GM21717 (cell line): ENCODE results near the gene DCXR.
"Not testable (repeated sequence)": the region's sequence is repeated elsewhere in the genome, so short reads cannot be mapped to it uniquely, and the experiment has no call there.

Experiments used
- ATAC-seq: cut with Tn5 transposase; IDR thresholded peaks from one replicate; pipeline ENCODE4 v1.9.1; 2021; ENCODE audit warnings: mild to moderate bottlenecking, moderate library complexity; ENCODE audit not compliant: unreplicated experiment

Gene DCXR

GRCh38 chr17:82042649-82043048 is 5.2 kb upstream of the DCXR start:
- ATAC-seq, result no peak

DNA sequence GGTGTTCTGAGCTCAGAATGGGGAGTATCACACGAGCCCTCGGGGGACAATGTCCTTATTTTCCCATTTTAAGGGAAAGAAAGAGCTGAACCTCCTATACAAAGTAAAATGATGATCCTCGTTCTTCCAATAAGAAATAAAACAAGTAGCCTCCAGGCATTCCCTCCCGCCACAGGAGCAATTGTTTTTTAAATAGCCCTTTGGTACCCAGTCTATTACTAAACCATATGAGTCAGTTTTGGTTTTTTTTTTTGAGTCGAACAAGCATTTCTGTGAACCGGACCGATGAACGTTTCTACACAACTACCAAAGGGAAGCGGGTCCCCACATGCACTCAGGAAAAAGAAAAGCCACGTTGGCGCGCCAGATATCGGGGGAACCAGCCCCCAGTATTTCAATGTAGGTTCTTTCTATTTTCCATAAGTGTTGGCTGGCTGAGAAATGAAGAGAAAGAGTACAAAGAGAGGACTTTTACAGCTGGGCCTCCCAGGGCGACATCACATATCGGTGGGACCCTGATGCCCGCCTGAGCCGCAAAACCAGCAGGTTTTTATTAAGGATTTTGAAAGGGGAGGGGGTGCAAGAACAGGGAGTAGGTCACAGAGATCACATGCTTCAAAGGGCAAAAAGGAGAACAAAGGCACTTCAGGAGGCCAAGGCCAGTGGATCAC is 3.8 kb upstream of the DCXR start:
- ATAC-seq, result no peak

DNA sequence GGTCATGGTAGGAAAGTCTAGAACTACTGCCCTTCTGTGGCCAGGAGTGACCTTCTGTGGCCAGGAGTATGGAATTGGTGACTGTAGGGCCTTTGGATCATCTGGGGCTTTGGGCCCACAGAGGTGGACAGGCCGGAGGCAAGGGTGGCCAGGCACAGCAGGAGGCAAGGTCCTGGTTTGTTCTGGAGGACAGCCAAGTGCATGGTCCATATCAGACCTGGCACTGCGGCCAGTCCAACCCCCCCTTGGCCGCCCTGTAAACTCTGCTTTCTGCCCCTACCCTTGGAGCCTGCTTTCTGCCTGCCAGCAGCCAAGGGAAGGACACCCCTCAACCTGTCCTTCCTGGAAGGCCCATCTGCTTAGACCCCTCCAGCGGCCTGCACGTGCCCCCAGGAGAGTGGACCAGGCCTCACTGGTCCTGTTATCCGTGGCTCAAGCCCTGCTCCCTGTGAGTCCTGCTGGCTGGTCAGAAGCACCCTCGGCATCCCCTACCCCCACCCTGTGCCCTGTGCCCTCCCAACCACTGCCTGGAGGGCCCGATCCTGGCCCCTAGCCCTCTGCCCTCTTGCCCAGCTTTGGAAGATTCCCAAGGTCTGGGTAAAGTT is 2.3 kb upstream of the DCXR start:
- ATAC-seq, result no peak

- ATAC-seq, result not testable (repeated sequence)
Measured at GRCh38 chr17:82038796-82039409, 1.4 kb upstream of the DCXR start.

- no peak for ATAC-seq
Measured at GRCh38 chr17:82037889-82038195, 345 bp upstream of the DCXR start.

- ATAC-seq, result no peak
Measured at GRCh38 chr17:82036634-82037091, 834 bp downstream of the DCXR start.

GRCh38 chr17:82035956-82036633 is 1.4 kb downstream of the DCXR start:
- ATAC-seq, result no peak

GRCh38 chr17:82035488-82035887 is 2.0 kb downstream of the DCXR start:
- ATAC-seq, result no peak

DNA sequence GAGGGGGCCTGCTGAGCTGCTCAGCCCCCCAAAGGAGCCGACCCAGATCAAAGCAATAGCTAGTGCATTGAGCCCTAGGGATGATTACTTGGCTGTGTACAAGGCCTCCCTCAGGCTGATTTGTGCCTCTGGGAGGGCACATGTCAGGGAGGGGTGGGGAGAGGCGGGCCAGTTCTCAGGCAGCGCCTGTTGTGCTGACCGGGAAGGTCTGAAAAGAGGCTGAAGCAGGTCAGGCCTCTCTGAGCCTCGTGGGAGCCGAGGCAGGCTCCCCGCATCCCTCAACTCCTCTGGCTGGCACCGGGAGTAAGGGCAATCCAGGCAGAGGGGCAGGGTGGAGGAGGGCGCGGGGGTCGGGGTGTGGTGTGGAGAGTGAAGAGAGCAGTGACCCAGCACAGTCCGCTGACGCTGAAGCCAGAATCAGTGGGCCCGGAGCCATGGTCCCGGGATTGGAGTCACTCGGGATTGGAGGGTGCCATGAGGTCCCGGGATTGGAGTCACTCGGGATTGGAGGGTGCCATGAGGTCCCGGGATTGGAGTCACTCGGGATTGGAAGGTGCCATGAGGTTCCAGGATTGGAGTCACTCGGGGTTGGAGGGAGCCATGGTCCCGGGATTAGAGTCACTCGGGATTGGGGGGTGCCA is 3.0 kb downstream of the DCXR start:
- no peak for ATAC-seq

GRCh38 chr17:82033359-82034085 is 4.0 kb downstream of the DCXR start:
- no peak for ATAC-seq

DNA sequence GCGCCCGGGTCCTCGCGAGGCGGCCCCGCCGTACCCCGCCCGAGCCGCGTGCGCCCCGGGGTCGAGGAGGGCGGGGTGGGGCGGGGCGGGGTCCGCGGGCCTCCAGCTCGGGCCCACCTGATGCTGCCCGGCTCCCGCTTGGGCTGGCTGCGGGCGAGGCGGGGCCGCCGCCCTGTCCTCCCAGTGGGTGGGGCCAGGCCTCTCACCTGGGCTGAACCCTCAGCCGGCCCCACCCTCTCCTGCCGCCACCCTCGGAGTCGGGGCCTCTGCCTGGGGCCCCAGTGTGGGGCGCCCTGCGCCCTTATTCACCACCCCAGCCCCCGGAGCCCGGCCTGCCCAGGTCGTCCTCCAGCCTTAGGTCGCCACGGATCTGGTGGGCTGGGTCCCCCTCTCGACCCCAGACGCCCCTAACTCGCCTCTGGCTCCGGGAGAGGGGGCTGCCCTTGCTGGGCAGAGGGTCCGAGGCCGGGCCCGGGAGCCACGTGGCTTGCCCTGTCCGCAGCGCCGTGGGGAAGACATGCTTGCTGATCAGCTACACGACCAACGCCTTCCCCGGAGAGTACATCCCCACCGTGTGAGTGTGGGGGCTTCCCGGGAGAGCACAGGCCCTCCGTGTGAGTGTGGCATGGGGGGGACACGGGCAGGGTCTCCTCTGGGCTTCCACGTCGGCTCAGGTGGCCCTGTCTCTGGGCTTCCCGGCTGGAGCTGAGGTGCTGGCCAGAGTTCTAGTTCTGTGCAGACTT is 5.4 kb downstream of the DCXR start:
- ATAC-seq, result no peak

GRCh38 chr17:82031303-82031884 is 6.1 kb downstream of the DCXR start, which contains the start of gene RAC3:
RAC3 (plus strand) TSS chr17:82031678; CDS start chr17:82031762, 84 bp downstream.
- no peak for ATAC-seq

GRCh38 chr17:82030470-82031302 is 6.8 kb downstream of the DCXR start:
- no peak for ATAC-seq

- no peak for ATAC-seq
Measured at GRCh38 chr17:82029990-82030469, 7.5 kb downstream of the DCXR start.

- no peak for ATAC-seq
Measured at GRCh38 chr17:82029391-82029790, 8.1 kb downstream of the DCXR start.

- ATAC-seq, result no peak
Measured at GRCh38 chr17:82028966-82029365, 8.5 kb downstream of the DCXR start.

GRCh38 chr17:82028246-82028645 is 9.3 kb downstream of the DCXR start:
- ATAC-seq, result no peak

DNA sequence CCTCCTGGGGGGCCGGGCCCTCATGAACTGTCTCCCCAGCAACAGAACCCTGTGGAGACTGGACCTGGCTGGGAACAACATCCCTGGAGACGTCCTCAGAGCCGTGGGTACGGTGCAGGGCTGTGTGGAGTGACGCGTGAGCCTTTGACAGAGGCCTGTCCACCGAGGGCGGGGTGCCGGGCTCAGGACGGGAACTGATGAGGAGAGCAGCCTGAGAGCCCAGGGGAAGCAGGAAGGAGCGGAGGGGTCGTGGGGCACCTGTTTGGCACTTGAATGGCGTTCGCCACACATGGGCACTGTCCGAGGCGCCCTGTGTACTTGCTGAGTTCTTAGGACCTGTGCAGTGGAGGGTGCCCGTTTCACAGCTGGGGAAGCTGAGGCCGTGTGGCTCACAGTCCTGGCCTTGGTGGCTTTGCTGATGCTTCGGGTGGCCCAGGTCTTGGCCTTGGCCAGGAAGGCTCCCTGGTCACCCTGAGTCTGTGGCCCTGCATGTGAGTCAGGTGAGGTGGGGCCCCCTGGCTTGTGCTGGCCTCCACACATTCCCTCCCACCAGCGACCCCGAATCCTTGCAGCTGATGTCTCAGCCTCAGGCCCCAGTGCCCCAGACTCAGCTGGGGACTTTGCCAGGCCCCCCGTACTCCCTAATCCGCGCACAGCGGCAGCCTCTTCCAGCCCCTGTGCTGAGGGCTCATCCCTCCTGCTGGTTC is 11.9 kb downstream of the DCXR start:
- no peak for ATAC-seq
